ENCODE results near the gene ZBTB7B.

Gene ZBTB7B

GRCh38 chr1:154961207-154962155 is 41.1 kb upstream of the ZBTB7B start, which contains the start of gene PYGO2:
PYGO2 (minus strand) TSS chr1:154961782; CDS start chr1:154961576, 206 bp downstream.
- POLR2A ChIA-PET (ENCODE audit: low non-redundant PET): interaction anchor here (0.6 to 2.4 kb wide), 4 partner anchors 10 to 328 kb away, joined by 3 to 24 read pairs (median 3); partner anchors contain the start of gene SHC1

DNA sequence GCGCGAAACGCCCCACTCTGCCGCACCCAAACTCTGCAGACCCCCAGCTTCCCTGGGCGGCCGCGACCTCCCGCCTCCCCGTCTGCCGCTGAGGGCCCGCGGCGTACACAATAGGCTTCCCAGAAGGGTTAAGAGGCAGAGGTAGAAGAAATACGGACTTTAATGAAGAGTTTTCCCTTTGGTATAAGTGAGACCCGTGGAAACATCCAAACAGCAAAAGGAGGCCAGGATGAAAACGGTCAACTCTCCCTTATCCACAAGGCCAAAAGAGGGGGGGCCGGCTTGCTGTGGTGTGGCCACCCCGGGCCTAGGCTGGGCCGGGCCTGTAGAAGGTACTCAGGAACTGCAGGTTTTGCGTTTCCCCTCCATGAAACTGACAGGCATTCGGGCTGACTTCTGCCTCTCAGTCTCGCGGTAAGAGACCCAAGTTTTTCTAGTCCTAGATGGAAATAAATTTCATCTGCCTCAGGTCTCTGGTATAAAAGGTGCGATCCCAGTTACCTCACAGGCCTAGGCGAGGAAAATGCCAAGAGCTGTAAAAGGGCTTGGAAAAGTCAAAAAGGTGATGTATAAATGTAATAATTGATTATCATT is 40.3 kb upstream of the ZBTB7B start:
- POLR2A ChIA-PET (ENCODE audit: low non-redundant PET): interaction anchor here (0.6 to 2.4 kb wide), 2 partner anchors 9 to 328 kb away, joined by 3 to 24 read pairs; partner anchors contain the start of gene SHC1
- no peak for DNase-seq (ENCODE audit: low spot score)
- CTCF ChIA-PET: interaction anchor here (0.6 to 2.0 kb wide), 4 partner anchors 19 to 388 kb away, joined by 3 to 8 read pairs (median 4); no protein-coding TSS in a partner anchor

More at GRCh38 chr1:154961207-154962155, 41.1 kb upstream of the ZBTB7B start, which contains the start of gene PYGO2:
- DNase-seq (ENCODE audit: low spot score): no peak
- CTCF ChIA-PET: interaction anchor here (0.5 to 2.0 kb wide), 7 partner anchors 18 to 716 kb away, joined by 3 to 8 read pairs (median 4); no protein-coding TSS in a partner anchor
- peak; percentile 77 for TF ChIP-seq CTCF (conservative IDR thresholded peaks at IDR 0.05; ENCODE audit: low read depth)
- peak within 1 kb of the TSS; percentile 100 for H3K27ac ChIP-seq

GRCh38 chr1:154962795-154963330 is 39.7 kb upstream of the ZBTB7B start:
- DNase-seq (ENCODE audit: low spot score): no peak
- ChIA-PET POLR2A (ENCODE audit: low non-redundant PET) (interaction anchor here (2.4 kb wide), 1 partner anchor 9 kb away, joined by 24 read pairs; the partner anchor contains the start of gene SHC1), CTCF (interaction anchor here (0.6 to 1.2 kb wide), 2 partner anchors 32 to 388 kb away, joined by 3 read pairs; no protein-coding TSS in a partner anchor)
- TF ChIP-seq CTCF (conservative IDR thresholded peaks at IDR 0.05; ENCODE audit: low read depth): no peak
- peak overlapping the region; percentile 100 for H3K27ac ChIP-seq

More for the DNA sequence above, 40.3 kb upstream of the ZBTB7B start:
- TF ChIP-seq CTCF (conservative IDR thresholded peaks at IDR 0.05; ENCODE audit: low read depth): no peak
- peak overlapping the region; percentile 100 for H3K27ac ChIP-seq

DNA sequence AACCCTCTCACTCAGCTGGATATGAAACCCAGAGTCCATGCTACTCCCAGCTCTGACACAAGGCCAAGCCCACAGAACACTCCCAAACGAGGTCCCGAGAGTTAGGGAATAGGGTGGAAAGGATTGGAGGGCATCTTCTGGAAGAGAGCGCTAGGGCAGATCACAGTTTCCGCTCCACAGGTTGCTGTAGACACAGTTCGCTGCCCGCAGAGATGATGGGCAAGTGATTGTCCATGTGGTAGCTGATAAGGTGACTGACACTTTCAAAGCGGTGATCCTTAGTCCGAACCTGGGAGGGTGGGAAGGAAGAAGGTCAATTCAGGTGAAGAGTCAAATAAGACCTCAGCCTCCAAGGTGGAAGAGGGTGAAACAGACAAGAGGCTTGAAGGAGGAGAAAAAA is 39.0 kb upstream of the ZBTB7B start:
- DNase-seq (ENCODE audit: low spot score): no peak
- ChIA-PET CTCF (interaction anchor here (0.7 to 1.1 kb wide), 2 partner anchors 54 to 98 kb away, joined by 3 to 4 read pairs; no protein-coding TSS in a partner anchor), POLR2A (ENCODE audit: low non-redundant PET) (no interaction called here)
- TF ChIP-seq CTCF (conservative IDR thresholded peaks at IDR 0.05; ENCODE audit: low read depth): no peak
- H3K27ac ChIP-seq: peak overlapping the region; percentile 100

DNA sequence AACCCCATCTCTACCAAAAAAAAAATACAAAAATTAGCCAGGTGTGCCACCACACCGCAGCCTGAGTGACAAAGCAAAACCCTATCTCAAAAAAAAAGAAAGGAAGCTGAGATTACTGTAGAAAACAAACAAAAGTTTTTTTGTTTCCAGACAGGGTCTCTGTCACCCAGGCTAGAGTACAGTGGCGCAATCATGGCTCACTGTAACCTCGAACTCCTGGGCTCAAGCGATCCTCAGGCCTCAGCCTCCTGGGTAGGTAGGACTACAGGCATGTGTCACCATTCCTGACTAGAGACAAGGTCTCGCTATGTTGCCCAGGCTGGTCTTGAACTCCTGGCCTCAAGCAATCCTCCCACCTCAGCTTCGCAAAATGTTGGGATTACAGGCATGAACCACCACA is 38.2 kb upstream of the ZBTB7B start:
- ChIA-PET CTCF (interaction anchor here (0.7 to 1.2 kb wide), 3 partner anchors 80 to 100 kb away, joined by 3 to 4 read pairs (median 3); no protein-coding TSS in a partner anchor), POLR2A (ENCODE audit: low non-redundant PET) (interaction anchor here (1.4 kb wide), 1 partner anchor 19 kb away, joined by 4 read pairs; the partner anchor contains the start of gene FLAD1)
- DNase-seq (ENCODE audit: low spot score): no peak
- TF ChIP-seq CTCF (conservative IDR thresholded peaks at IDR 0.05; ENCODE audit: low read depth): no peak
- H3K27ac ChIP-seq: peak overlapping the region; percentile 100
